Astrocyte of the spinal cord (primary cell): ENCODE results near the gene C16orf74.

Experiments
- DNase-seq: peaks from one replicate; pipeline ENCODE4 v3.0.0; 2011; ENCODE audit warnings: low read depth, low spot score
- H3K4me3 ChIP-seq: 2 replicates; pipeline ENCODE4 v1.5.1; 2011; ENCODE audit warnings: low read depth, mild to moderate bottlenecking, low read length, moderate library complexity
- in situ Hi-C: cut with HindIII; loops from 2 replicates; pipeline ENCODE4 v1.10.0; 2017; ENCODE audit warnings: low sequenced_read_pairs
- TF ChIP-seq, protein P1 (sequence below): IDR thresholded peaks from 2 replicates; pipeline ENCODE4 v1.5.1; 2012; ENCODE audit warnings: low read depth, mild to moderate bottlenecking, low read length, inconsistent platforms

The C16orf74 gene

DNA sequence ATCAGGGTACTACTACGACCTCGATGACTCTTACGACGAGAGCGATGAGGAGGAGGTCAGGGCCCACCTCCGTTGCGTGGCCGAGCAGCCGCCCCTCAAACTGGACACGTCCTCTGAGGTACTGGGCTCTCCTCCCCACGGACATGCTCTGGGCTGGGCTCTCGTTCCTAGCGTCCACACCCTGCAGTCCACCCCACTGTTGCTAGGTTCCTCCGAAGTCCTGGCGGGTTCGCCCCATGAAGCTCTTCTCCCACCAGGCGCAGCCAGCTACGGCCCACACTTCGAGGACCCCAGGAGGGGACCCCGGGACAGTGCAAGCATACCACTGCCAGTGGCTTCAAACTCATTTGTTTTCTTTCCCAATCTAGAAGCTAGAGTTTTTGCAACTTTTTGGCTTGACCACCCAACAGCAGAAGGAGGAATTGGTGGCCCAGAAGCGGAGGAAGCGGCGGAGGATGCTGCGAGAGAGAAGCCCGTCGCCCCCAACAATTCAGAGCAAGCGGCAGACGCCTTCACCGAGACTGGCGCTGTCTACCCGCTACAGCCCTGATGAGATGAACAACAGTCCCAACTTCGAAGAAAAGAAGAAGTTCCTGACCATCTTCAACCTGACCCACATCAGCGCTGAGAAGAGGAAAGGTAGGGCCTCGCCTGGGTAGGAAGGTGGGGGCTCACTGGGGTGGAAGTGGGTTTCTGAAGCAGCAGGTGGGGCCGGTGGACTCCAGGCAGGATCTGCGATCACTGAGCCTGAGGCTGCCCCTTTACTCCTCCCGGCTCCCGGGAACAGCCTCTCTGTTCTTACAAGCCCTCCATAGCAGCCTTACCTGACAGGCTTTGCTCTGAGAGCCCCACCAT is 87.7 kb downstream of the C16orf74 start:
- no peak for DNase-seq
- in situ Hi-C loops, result no loop called here
- H3K4me3 ChIP-seq, result no peak overlapping the region
- TF ChIP-seq, protein P1, sequence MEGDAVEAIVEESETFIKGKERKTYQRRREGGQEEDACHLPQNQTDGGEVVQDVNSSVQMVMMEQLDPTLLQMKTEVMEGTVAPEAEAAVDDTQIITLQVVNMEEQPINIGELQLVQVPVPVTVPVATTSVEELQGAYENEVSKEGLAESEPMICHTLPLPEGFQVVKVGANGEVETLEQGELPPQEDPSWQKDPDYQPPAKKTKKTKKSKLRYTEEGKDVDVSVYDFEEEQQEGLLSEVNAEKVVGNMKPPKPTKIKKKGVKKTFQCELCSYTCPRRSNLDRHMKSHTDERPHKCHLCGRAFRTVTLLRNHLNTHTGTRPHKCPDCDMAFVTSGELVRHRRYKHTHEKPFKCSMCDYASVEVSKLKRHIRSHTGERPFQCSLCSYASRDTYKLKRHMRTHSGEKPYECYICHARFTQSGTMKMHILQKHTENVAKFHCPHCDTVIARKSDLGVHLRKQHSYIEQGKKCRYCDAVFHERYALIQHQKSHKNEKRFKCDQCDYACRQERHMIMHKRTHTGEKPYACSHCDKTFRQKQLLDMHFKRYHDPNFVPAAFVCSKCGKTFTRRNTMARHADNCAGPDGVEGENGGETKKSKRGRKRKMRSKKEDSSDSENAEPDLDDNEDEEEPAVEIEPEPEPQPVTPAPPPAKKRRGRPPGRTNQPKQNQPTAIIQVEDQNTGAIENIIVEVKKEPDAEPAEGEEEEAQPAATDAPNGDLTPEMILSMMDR, result no peak

DNA sequence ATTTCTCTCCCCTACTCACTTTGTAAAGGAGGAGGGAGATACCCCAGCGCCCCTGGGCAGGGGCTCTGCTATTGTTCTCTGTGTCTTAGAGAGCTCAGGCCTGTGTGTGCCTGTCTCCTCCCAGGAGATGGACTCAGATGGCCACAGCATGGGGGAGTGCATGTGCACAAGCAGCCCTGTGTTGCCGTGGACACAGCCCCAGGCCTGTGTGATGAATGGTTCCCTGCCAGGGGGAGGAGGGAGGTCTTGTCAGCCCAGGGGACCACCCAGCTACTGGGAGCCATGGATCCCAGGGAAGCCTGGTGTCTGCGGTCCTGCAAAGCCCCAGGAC is 88.4 kb downstream of the C16orf74 start:
- no peak overlapping the region for H3K4me3 ChIP-seq
- no peak for DNase-seq
- in situ Hi-C loops, result no loop called here
- TF ChIP-seq, protein P1, result no peak

DNA sequence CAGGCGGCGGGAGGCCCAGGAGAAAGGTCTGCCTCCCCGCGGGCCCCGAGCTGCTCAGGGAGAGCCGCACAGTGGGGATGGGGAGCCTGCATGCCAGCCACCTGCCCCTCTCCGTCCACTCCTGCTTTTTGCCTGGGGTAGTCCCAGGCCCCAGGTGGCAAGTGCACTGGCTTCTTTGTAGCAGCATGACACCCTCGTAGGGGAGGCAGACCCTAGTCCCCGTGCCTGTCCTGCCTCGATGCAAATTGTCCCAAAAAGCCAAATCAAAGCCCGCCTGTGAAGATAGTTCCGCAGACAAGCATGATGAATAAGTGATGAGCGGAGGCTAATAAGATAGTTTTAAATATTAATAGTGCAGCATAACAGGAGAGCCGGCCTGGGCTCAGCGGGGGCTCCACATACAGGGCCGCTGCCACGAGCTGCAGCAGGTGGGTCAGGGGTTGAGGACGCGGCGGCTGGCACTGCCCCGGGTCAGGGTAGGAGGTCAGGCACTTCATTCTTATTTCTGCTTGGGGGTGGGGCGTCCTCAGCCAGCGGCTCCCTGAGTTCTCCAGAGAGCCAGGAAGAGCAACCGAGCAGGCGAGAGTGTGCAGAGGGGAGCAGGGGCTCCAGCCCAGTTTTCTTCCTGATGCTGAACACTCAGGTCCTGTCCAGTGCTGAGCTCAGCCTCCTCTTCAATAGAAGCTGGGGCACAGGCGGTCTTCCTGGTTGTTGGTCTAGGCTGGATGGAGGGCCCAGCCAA is 89.0 kb downstream of the C16orf74 start:
- in situ Hi-C loops, result no loop called here
- no peak for DNase-seq
- no peak overlapping the region for H3K4me3 ChIP-seq
- TF ChIP-seq, protein P1, result no peak

DNA sequence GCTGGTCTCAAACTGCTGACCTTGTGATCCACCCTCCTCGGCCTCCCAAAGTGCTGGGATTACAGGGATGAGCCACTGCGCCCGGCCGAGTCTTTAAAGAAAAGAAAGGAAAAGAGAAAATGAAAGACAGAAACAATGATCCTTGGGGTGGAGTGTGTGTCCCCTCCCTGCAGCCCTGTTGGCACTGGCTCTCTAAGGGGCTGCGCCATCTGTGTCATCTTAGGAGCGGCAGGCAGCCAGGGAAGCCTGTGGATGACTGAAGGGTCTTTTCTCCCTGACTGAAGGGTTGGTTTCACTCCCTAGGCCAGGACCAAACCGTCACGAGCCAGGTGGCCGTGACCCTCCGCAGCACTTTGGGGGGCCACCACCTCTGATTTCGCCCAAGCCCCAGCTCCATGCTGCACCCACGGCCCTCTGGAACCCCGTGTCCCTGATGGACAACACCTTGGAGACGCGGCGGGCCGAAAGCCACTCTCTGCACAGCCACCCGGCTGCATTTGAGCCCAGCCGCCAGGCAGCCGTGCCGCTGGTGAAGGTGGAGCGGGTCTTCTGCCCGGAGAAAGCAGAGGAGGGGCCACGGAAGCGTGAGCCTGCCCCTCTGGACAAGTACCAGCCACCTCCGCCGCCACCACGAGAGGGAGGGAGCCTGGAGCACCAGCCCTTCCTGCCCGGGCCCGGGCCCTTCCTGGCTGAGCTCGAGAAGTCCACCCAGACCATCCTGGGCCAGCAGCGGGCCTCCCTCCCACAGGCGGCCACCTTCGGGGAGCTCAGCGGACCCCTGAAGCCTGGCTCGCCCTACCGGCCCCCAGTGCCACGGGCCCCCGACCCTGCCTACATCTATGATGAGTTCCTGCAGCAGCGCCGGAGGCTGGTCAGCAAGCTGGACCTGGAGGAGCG is 89.8 kb downstream of the C16orf74 start:
- no peak for DNase-seq
- TF ChIP-seq, protein P1, result no peak
- H3K4me3 ChIP-seq, result no peak overlapping the region
- in situ Hi-C loops, result no loop called here

DNA sequence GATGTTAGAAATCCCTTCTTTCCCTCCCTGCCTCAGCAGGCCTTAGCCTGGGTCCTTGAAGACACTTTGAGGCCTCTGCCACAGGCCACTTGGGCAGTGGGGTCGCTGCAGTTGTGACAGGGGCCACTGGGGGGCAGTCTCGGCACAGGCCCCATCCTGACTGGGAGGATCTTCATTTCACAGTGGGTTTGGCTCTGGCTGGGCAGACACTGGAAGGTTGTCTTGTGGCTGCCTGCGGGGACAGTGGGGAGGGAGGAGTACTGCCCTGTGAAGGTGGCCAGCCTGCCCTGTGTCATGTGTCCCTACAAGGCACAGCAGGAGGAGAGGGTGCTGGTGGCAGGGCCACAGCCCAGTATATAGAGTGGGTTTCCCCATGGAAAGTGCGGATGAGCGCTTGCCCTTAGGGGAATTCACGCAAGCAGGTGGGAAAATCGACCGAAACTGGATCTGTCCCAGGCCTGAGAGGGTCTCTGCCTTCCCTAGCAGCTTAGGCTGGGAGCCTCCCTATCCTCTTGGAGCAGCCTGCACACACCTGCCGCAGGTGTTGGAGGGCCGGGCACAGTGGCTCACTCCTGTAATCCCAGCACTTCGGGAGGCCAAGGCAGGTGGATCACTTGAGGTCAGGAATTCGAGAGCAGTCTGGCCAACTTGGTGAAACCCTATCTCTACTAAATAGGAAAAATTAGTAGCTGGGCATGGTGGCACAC is 90.9 kb downstream of the C16orf74 start:
- no peak overlapping the region for H3K4me3 ChIP-seq
- DNase-seq, result peak; percentile 50
- in situ Hi-C loops, result no loop called here
- TF ChIP-seq, protein P1, result peak; percentile 99

DNA sequence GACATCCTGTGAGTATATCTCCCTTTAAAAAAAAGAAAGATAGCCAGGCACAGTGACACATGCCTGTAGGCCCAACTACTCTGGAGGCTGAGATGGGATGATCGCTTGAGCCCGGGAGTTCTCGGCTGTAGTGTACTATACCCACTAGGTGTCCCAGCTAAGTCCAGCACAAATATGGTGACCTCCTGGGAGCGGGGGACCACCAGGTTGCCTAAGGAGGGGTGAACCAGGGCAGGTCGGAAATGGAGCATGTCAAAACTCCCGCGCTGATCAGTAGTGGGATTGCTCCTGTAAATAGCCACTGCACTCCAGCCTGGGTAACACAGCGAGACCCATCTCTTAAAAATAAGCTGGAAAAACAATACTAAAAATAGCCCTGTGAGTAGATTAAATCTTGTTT is 91.6 kb downstream of the C16orf74 start:
- DNase-seq, result no peak
- no peak overlapping the region for H3K4me3 ChIP-seq
- TF ChIP-seq, protein P1, result no peak
- in situ Hi-C loops, result no loop called here
